AG09319 (cell line): ENCODE results near the gene TTLL5.

ENCODE experiments used
- DNase-seq: peaks from one replicate; pipeline ENCODE4 v3.0.0-alpha.2; 2010; ENCODE audit warnings: low read depth; ENCODE audit errors: extremely low read depth
- CTCF ChIP-seq: IDR thresholded peaks from 2 replicates; pipeline ENCODE4 v1.5.1; 2011; ENCODE audit warnings: low read depth, mild to moderate bottlenecking, inconsistent platforms, low read length, moderate library complexity

TTLL5 gene

GRCh38 chr14:75877884-75878283 is 216.8 kb downstream of the TTLL5 start:
- TF ChIP-seq CTCF = no peak
- DNase-seq = no peak

- no peak for TF ChIP-seq CTCF
- DNase-seq = no peak
Measured at GRCh38 chr14:75879031-75879430, 218.0 kb downstream of the TTLL5 start.

GRCh38 chr14:75880512-75880911 is 219.5 kb downstream of the TTLL5 start:
- no peak for DNase-seq
- no peak for TF ChIP-seq CTCF

- TF ChIP-seq CTCF = no peak
- no peak for DNase-seq
Measured at GRCh38 chr14:75881994-75882393, 220.9 kb downstream of the TTLL5 start.

GRCh38 chr14:75884198-75884611 is 223.2 kb downstream of the TTLL5 start:
- peak; percentile 39 for TF ChIP-seq CTCF
- no peak for DNase-seq

- TF ChIP-seq CTCF = no peak
- no peak for DNase-seq
Measured at GRCh38 chr14:75885829-75886228, 224.8 kb downstream of the TTLL5 start.

- TF ChIP-seq CTCF = no peak
- DNase-seq = no peak
Measured at GRCh38 chr14:75886636-75887348, 225.7 kb downstream of the TTLL5 start.
